Measurements from ENCODE around the gene SLC26A4. TPM values are rescaled to one million over a fixed set of nuclear protein-coding genes. Genes with fewer than 3 reads are reported as not detected.

SLC26A4 gene
- total RNA-seq, 1 experiment from 2014 or later: not detected

GRCh38 chr7:107694386-107694785 lies 33.8 kb downstream of the SLC26A4 start:
- H3K27me3 Mint-ChIP-seq (ENCODE audit: insufficient read depth, unreplicated experiment): peaks cover 12% of the 10 kb centered on the region
- intact Hi-C loops (cut with micrococcal nuclease; ENCODE audit: unreplicated experiment): no loop called here
- H3K27me3 ChIP-seq (replicated peaks; ENCODE audit: control insufficient read depth, insufficient read depth, low read length): peaks cover 2% of the 10 kb centered on the region; the same call in 1 of the 2 replicates
- no peak for DNase-seq
- no TSS peak for BruUV-seq (replicated peaks)
- no peaks in the 10 kb centered on the region for H3K36me3 Mint-ChIP-seq (ENCODE audit: insufficient read depth, unreplicated experiment)
- H3K4me1 Mint-ChIP-seq (ENCODE audit: low read depth, unreplicated experiment): no peaks in the 10 kb centered on the region
- TF ChIP-seq CTCF (IDR thresholded peaks at IDR 0.05; ENCODE audit: insufficient read depth in 1 of 2, low read depth in 1 of 2, low read length in 1 of 2, severe bottlenecking in 1 of 2, unreplicated experiment in 1 of 2): no peak
- no peaks in the 10 kb centered on the region for H3K9me3 Mint-ChIP-seq (ENCODE audit: unreplicated experiment)
- H3K27ac Mint-ChIP-seq (ENCODE audit: unreplicated experiment): no peak overlapping the region
- ChIA-PET POLR2A (no interaction called here), CTCF (no interaction called here)
- no peaks in the 10 kb centered on the region for H3K36me3 ChIP-seq (ENCODE audit: control insufficient read depth, insufficient read depth, low read length)
- H3K9me3 ChIP-seq: no peaks in the 10 kb centered on the region
- no peak overlapping the region for H3K4me3 ChIP-seq (ENCODE audit: low read depth, low read length)
- no peak overlapping the region for H3K4me3 Mint-ChIP-seq (ENCODE audit: unreplicated experiment)
- no peaks in the 10 kb centered on the region for H3K4me1 ChIP-seq

- H3K9me3 Mint-ChIP-seq (ENCODE audit: unreplicated experiment): no peaks in the 10 kb centered on the region
- ChIA-PET POLR2A (no interaction called here), CTCF (no interaction called here)
- no peak overlapping the region for H3K4me3 ChIP-seq (ENCODE audit: low read depth, low read length)
- BruUV-seq (replicated peaks): no TSS peak
- H3K4me3 Mint-ChIP-seq (ENCODE audit: unreplicated experiment): no peak overlapping the region
- H3K4me1 Mint-ChIP-seq (ENCODE audit: low read depth, unreplicated experiment): no peaks in the 10 kb centered on the region
- peaks cover 22% of the 10 kb centered on the region for H3K27me3 Mint-ChIP-seq (ENCODE audit: insufficient read depth, unreplicated experiment)
- no peak overlapping the region for H3K27ac Mint-ChIP-seq (ENCODE audit: unreplicated experiment)
- no peaks in the 10 kb centered on the region for H3K4me1 ChIP-seq
- peaks cover 2% of the 10 kb centered on the region; the same call in 1 of the 2 replicates for H3K27me3 ChIP-seq (replicated peaks; ENCODE audit: control insufficient read depth, insufficient read depth, low read length)
- intact Hi-C loops (cut with micrococcal nuclease; ENCODE audit: unreplicated experiment): no loop called here
- no peaks in the 10 kb centered on the region for H3K36me3 ChIP-seq (ENCODE audit: control insufficient read depth, insufficient read depth, low read length)
- H3K36me3 Mint-ChIP-seq (ENCODE audit: insufficient read depth, unreplicated experiment): no peaks in the 10 kb centered on the region
- DNase-seq: no peak
- TF ChIP-seq CTCF (IDR thresholded peaks at IDR 0.05; ENCODE audit: insufficient read depth in 1 of 2, low read depth in 1 of 2, low read length in 1 of 2, severe bottlenecking in 1 of 2, unreplicated experiment in 1 of 2): no peak
- H3K9me3 ChIP-seq: no peaks in the 10 kb centered on the region
Observed at GRCh38 chr7:107696330-107696946, 35.8 kb downstream of the SLC26A4 start.

- H3K36me3 ChIP-seq (ENCODE audit: control insufficient read depth, insufficient read depth, low read length): no peaks in the 10 kb centered on the region
- no peaks in the 10 kb centered on the region for H3K9me3 ChIP-seq
- CTCF ChIA-PET: interaction anchor here (0.9 kb wide), 1 partner anchor 177 kb away, joined by 4 read pairs; no protein-coding TSS in a partner anchor
- DNase-seq: no peak
- H3K27me3 Mint-ChIP-seq (ENCODE audit: insufficient read depth, unreplicated experiment): peaks cover 26% of the 10 kb centered on the region
- intact Hi-C loops (cut with micrococcal nuclease; ENCODE audit: unreplicated experiment): no loop called here
- no peaks in the 10 kb centered on the region for H3K4me1 ChIP-seq
- no peaks in the 10 kb centered on the region for H3K9me3 Mint-ChIP-seq (ENCODE audit: unreplicated experiment)
- H3K27ac Mint-ChIP-seq (ENCODE audit: unreplicated experiment): no peak overlapping the region
- H3K36me3 Mint-ChIP-seq (ENCODE audit: insufficient read depth, unreplicated experiment): no peaks in the 10 kb centered on the region
- no peaks in the 10 kb centered on the region for H3K27me3 ChIP-seq (replicated peaks; ENCODE audit: control insufficient read depth, insufficient read depth, low read length)
- H3K4me3 Mint-ChIP-seq (ENCODE audit: unreplicated experiment): no peak overlapping the region
- TF ChIP-seq CTCF (IDR thresholded peaks at IDR 0.05; ENCODE audit: insufficient read depth in 1 of 2, low read depth in 1 of 2, low read length in 1 of 2, severe bottlenecking in 1 of 2, unreplicated experiment in 1 of 2): no peak
- BruUV-seq (replicated peaks): no TSS peak
- POLR2A ChIA-PET: no interaction called here
- H3K4me3 ChIP-seq (ENCODE audit: low read depth, low read length): no peak overlapping the region
- no peaks in the 10 kb centered on the region for H3K4me1 Mint-ChIP-seq (ENCODE audit: low read depth, unreplicated experiment)
Observed at GRCh38 chr7:107697321-107698049, 36.9 kb downstream of the SLC26A4 start.

All from Caco-2 (cell line).